ENCODE results near the gene MET. TPM values are rescaled to one million over a fixed set of nuclear protein-coding genes. Genes with fewer than 3 reads are reported as not detected.

MET gene
- total and polyA plus RNA-seq, 2 of the 8 experiments (the other 6 are each of a cell fraction or from before 2014, with no cell fraction given) = 3.5 to 12.9 TPM

DNA sequence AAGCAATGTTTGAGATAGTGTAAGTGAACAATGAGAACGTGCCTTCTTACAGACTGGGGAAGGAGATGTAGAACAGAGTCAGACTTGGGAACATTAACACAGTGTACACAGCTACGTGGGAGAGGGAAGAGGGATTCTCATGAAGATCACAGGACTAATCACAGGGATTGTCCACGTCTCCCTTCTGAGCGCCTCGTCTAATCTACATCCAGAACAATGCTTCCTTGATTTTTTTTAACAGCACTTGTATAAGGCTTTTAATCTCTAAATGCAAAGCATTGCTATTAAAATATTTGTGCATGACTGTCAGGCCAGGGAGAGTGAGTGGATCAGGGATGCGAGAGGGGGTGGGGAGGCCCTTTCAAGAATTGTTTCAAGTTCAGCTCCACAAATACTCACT is 62.7 kb downstream of the MET start:
- 79% methylated on average over 6 of the region's 6 CpGs; no CpG with 5 or more reads in 1 of the 2 experiments for WGBS, 2 experiments (ENCODE audit: extremely low coverage in 1 of 2, insufficient coverage in 1 of 2, insufficient read length in 1 of 2, insufficient replicate concordance in 2 of 2, low coverage in 1 of 2, low lambda C conversion rate in 2 of 2, missing lambda C conversion rate in 1 of 2)
- Histone ChIP-seq H3K9me3 (ENCODE audit: insufficient read depth in 2 of 2, low read depth in 1 of 2, low read length in 1 of 2) (no peaks in the 10 kb centered on the region), H3K4me3 (ENCODE audit: extremely low read depth in 1 of 4, insufficient read depth in 2 of 4, low read depth in 3 of 4, low read length in 4 of 4) (no peak overlapping the region), H3K27ac (ENCODE audit: low read depth, low read length) (no peak overlapping the region), H3K79me1 (ENCODE audit: low read depth, low read length) (no peaks in the 10 kb centered on the region), H3K79me2 (ENCODE audit: control insufficient read depth in 1 of 2, insufficient read depth in 2 of 2, low read length in 2 of 2) (no peaks in the 10 kb centered on the region), H4K20me1 (replicated peaks in 1 of 2; ENCODE audit: control insufficient read depth in 1 of 2, insufficient read depth in 2 of 2, low read length in 2 of 2) (no peaks in the 10 kb centered on the region), H2BK15ac (ENCODE audit: low read length) (no peak overlapping the region), H3K4ac (replicated peaks; ENCODE audit: insufficient read length, low read depth, low read length) (no peak overlapping the region), H4K91ac (replicated peaks; ENCODE audit: insufficient read length, low read length) (no peak overlapping the region), H2BK12ac (ENCODE audit: low read depth, low read length) (no peak overlapping the region), H2BK20ac (ENCODE audit: low read length) (no peak overlapping the region), H3K4me1 (replicated peaks in 1 of 4; ENCODE audit: control insufficient read depth in 3 of 4, insufficient read depth in 4 of 4, low read length in 3 of 4) (peaks cover 0 to 10% (median 2%) of the 10 kb centered on the region in 4 experiments; a peak in 3 of 7 replicates), H3K23me2 (ENCODE audit: low read depth, low read length) (no peaks in the 10 kb centered on the region), H2BK120ac (replicated peaks; ENCODE audit: low read depth, low read length) (no peak overlapping the region), H2BK5ac (ENCODE audit: low read depth, low read length) (no peak overlapping the region), H4K8ac (ENCODE audit: extremely low read depth, insufficient read depth, low read length) (no peak overlapping the region), H3K9ac (replicated peaks in 1 of 4; ENCODE audit: extremely low read depth in 1 of 4, low read depth in 3 of 4, low read length in 3 of 4) (no peak overlapping the region), H3K36me3 (ENCODE audit: control insufficient read depth in 2 of 4, insufficient read depth in 4 of 4, low read length in 3 of 4) (no peaks in the 10 kb centered on the region), H3K23ac (ENCODE audit: insufficient read length) (no peak overlapping the region), H3K27me3 (replicated peaks in 1 of 4; ENCODE audit: control insufficient read depth in 3 of 4, extremely low read depth in 1 of 4, insufficient read depth in 3 of 4, low read length in 3 of 4) (no peaks in the 10 kb centered on the region), H2AK5ac (ENCODE audit: low read depth, low read length) (no peak overlapping the region), H4K5ac (ENCODE audit: insufficient read length, low read depth, low read length) (no peak overlapping the region), H3K4me2 (ENCODE audit: insufficient read depth in 1 of 2, low read depth in 2 of 2, low read length in 2 of 2) (no peak overlapping the region), H2AFZ (ENCODE audit: low read length) (no peak overlapping the region), H3K18ac (ENCODE audit: extremely low read depth, low read length) (no peak overlapping the region), H3K14ac (ENCODE audit: insufficient read length) (no peak overlapping the region), H3K56ac (replicated peaks; ENCODE audit: insufficient read length, low read depth, low read length) (no peak overlapping the region)
- DNase-seq (ENCODE audit: low read depth in 1 of 2, low spot score in 2 of 2) (no peak), FAIRE-seq (no peak)
- ChIA-PET POLR2A (ENCODE audit: partially characterized antibody) (no interaction called here), CTCF (ENCODE audit: partially characterized antibody) (interaction anchor here (0.6 kb wide), 1 partner anchor 338 kb away, joined by 3 read pairs; no protein-coding TSS in a partner anchor)
- no peak for TF ChIP-seq JUN (IDR thresholded peaks at IDR 0.05; ENCODE audit: low read depth, low read length)
- no peak for TF ChIP-seq EZH2 (IDR thresholded peaks at IDR 0.05; ENCODE audit: low read depth, low read length, severe bottlenecking)
- TF ChIP-seq BACH1 (IDR thresholded peaks at IDR 0.05; ENCODE audit: low read length) = no peak
- no peak for TF ChIP-seq CTBP2 (IDR thresholded peaks at IDR 0.05; ENCODE audit: borderline replicate concordance, insufficient read depth, insufficient read length, low read length)
- TF ChIP-seq PHF8 (conservative IDR thresholded peaks at IDR 0.05; ENCODE audit: low read depth, low read length) = no peak
- TF ChIP-seq RFX5 (IDR thresholded peaks at IDR 0.05; ENCODE audit: borderline replicate concordance, low read depth, low read length) = no peak
- TF ChIP-seq, protein P1, sequence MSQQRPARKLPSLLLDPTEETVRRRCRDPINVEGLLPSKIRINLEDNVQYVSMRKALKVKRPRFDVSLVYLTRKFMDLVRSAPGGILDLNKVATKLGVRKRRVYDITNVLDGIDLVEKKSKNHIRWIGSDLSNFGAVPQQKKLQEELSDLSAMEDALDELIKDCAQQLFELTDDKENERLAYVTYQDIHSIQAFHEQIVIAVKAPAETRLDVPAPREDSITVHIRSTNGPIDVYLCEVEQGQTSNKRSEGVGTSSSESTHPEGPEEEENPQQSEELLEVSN (IDR thresholded peaks at IDR 0.05) = no peak
